H1 (cell line): ENCODE measurements around the gene PREX1. TPM values are rescaled to one million over a fixed set of nuclear protein-coding genes. Genes with fewer than 3 reads are reported as not detected.
A peak's percentile ranks its signal among the peaks of the same experiment; 100 is the strongest.

Experiments
- CTCF ChIA-PET: fragments of 300-600 bp; sonication (Branson Sonifier 250); formaldehyde crosslinking; loops from one replicate; lab custom pipeline; 2021; ENCODE audit not compliant: partially characterized antibody; lab: Charles Lee
- POLR2A ChIA-PET: fragments of 300-600 bp; sonication (Branson Sonifier 250); formaldehyde crosslinking; loops from one replicate; lab custom pipeline; 2021; ENCODE audit warnings: inconsistent platforms; ENCODE audit not compliant: partially characterized antibody; lab: Charles Lee
- DNase-seq, 2 experiments: peaks; one replicate each; pipeline versions ENCODE4 v3.0.0 to v3.0.0-alpha.2; 2010 to 2022; ENCODE audit warnings: low spot score in 2 of 2, low read depth in 1 of 2, mixed read lengths in 1 of 2
- FAIRE-seq: peaks from 2 replicates; lab custom pipeline; 2011; peaks lifted over from hg19 to GRCh38; lab: Jason Lieb, UNC
- H2AFZ ChIP-seq: 2 replicates; pipeline ENCODE4 v1.8.1; 2012; ENCODE audit warnings: low read length, inconsistent platforms
- H2AK5ac ChIP-seq: 2 replicates; pipeline ENCODE4 v1.6.1; 2013; ENCODE audit warnings: low read depth, low read length
- H2BK120ac ChIP-seq: replicated peaks from 2 replicates; pipeline ENCODE3; 2013; ENCODE audit warnings: low read depth, low read length, inconsistent platforms
- H2BK12ac ChIP-seq: 2 replicates; pipeline ENCODE4 v1.6.1; 2013; ENCODE audit warnings: low read depth, low read length
- H2BK15ac ChIP-seq: 2 replicates; pipeline ENCODE4 v1.6.1; 2013; ENCODE audit warnings: low read length
- H2BK20ac ChIP-seq: 2 replicates; pipeline ENCODE4 v1.6.1; 2013; ENCODE audit warnings: low read length
- H2BK5ac ChIP-seq: 2 replicates; pipeline ENCODE4 v1.6.1; 2013; ENCODE audit warnings: low read depth, low read length
- H3K14ac ChIP-seq: 2 replicates; pipeline ENCODE4 v1.6.1; 2013; ENCODE audit warnings: inconsistent platforms; ENCODE audit not compliant: insufficient read length
- H3K18ac ChIP-seq: 2 replicates; pipeline ENCODE4 v1.6.1; 2013; ENCODE audit warnings: low read length; ENCODE audit errors: extremely low read depth
- H3K23ac ChIP-seq: 2 replicates; pipeline ENCODE4 v1.6.1; 2013; ENCODE audit warnings: inconsistent platforms; ENCODE audit not compliant: insufficient read length
- H3K23me2 ChIP-seq: 2 replicates; pipeline ENCODE4 v1.6.1; 2013; ENCODE audit warnings: low read depth, low read length
- H3K27ac ChIP-seq: 2 replicates; pipeline ENCODE4 v1.6.1; 2011; ENCODE audit warnings: low read depth, low read length, inconsistent platforms
- H3K27me3 ChIP-seq, 4 experiments: replicated peaks in 1 of 4; 1 replicate in 1 of 4; 2 replicates in 3 of 4; pipeline versions ENCODE4 v1.6.1 to v1.8.1; 2011 to 2013; ENCODE audit warnings: low read length in 3 of 4, mild to moderate bottlenecking in 3 of 4, inconsistent platforms in 2 of 4, mixed read lengths in 2 of 4, moderate library complexity in 1 of 4; ENCODE audit not compliant: control insufficient read depth in 3 of 4, insufficient read depth in 3 of 4; ENCODE audit errors: extremely low read depth in 1 of 4
- H3K36me3 ChIP-seq, 4 experiments: 2 replicates each; pipeline versions ENCODE4 v1.6.1 to v1.8.1; 2011 to 2013; ENCODE audit warnings: mild to moderate bottlenecking in 4 of 4, low read length in 3 of 4, moderate library complexity in 2 of 4, control low read depth in 1 of 4, inconsistent platforms in 1 of 4; ENCODE audit not compliant: insufficient read depth in 4 of 4, control insufficient read depth in 2 of 4
- H3K4ac ChIP-seq: replicated peaks from 2 replicates; pipeline ENCODE3; 2013; ENCODE audit warnings: low read length, low read depth, mixed read lengths, inconsistent platforms; ENCODE audit not compliant: insufficient read length
- H3K4me1 ChIP-seq, 4 experiments: replicated peaks in 1 of 4; 1 replicate in 1 of 4; 2 replicates in 3 of 4; pipeline versions ENCODE4 v1.6.1 to v1.8.1; 2011 to 2013; ENCODE audit warnings: low read length in 3 of 4, inconsistent platforms in 2 of 4, mixed read lengths in 1 of 4; ENCODE audit not compliant: insufficient read depth in 4 of 4, control insufficient read depth in 3 of 4
- H3K4me2 ChIP-seq, 2 experiments: 2 replicates each; pipeline versions ENCODE4 v1.6.1 to v1.8.1; 2011 to 2013; ENCODE audit warnings: low read depth in 2 of 2, low read length in 2 of 2, control low read depth in 1 of 2, inconsistent platforms in 1 of 2, mild to moderate bottlenecking in 1 of 2; ENCODE audit not compliant: insufficient read depth in 1 of 2
- H3K4me3 ChIP-seq, 4 experiments: fragments of 200-600, 300-600 bp in 1 of 4; sonication (generic), shearing (Covaris generic), sonication (Bioruptor Twin) in 1 of 4; 2 replicates each; pipeline versions ENCODE4 v1.5.1 to v1.8.1; 2011 to 2016; ENCODE audit warnings: low read length in 4 of 4, low read depth in 3 of 4, control low read depth in 2 of 4, inconsistent platforms in 2 of 4, mild to moderate bottlenecking in 2 of 4, mixed read lengths in 1 of 4, moderate library complexity in 1 of 4; ENCODE audit not compliant: insufficient read depth in 2 of 4; ENCODE audit errors: extremely low read depth in 1 of 4
- H3K56ac ChIP-seq: replicated peaks from 2 replicates; pipeline ENCODE3; 2013; ENCODE audit warnings: low read depth, mild to moderate bottlenecking, mixed read lengths, low read length, inconsistent platforms; ENCODE audit not compliant: insufficient read length
- H3K79me1 ChIP-seq: 2 replicates; pipeline ENCODE4 v1.6.1; 2013; ENCODE audit warnings: low read depth, low read length, control low read depth
- H3K79me2 ChIP-seq, 2 experiments: 2 replicates each; pipeline versions ENCODE4 v1.6.1 to v1.8.1; 2012 to 2013; ENCODE audit warnings: low read length in 2 of 2, mild to moderate bottlenecking in 2 of 2, inconsistent platforms in 1 of 2; ENCODE audit not compliant: insufficient read depth in 2 of 2, control insufficient read depth in 1 of 2
- H3K9ac ChIP-seq, 4 experiments: replicated peaks in 1 of 4; 1 replicate in 1 of 4; 2 replicates in 3 of 4; pipeline versions ENCODE4 v1.6.1 to v1.8.1; 2011 to 2013; ENCODE audit warnings: low read depth in 3 of 4, low read length in 3 of 4, control low read depth in 2 of 4, mild to moderate bottlenecking in 2 of 4, moderate library complexity in 2 of 4, inconsistent platforms in 1 of 4; ENCODE audit errors: extremely low read depth in 1 of 4
- H3K9me3 ChIP-seq, 2 experiments: 2 replicates each; pipeline versions ENCODE4 v1.6.1 to v1.8.1; 2012 to 2013; ENCODE audit warnings: mild to moderate bottlenecking in 2 of 2, moderate library complexity in 2 of 2, control low read depth in 1 of 2, inconsistent platforms in 1 of 2, low read depth in 1 of 2, low read length in 1 of 2, mixed read lengths in 1 of 2; ENCODE audit not compliant: insufficient read depth in 2 of 2
- H4K20me1 ChIP-seq, 2 experiments: replicated peaks in 1 of 2; 2 replicates each; pipeline versions ENCODE3 to v1.8.1; 2011 to 2013; ENCODE audit warnings: inconsistent platforms in 2 of 2, low read length in 2 of 2, mild to moderate bottlenecking in 1 of 2; ENCODE audit not compliant: insufficient read depth in 2 of 2, control insufficient read depth in 1 of 2
- H4K5ac ChIP-seq: 2 replicates; pipeline ENCODE4 v1.6.1; 2013; ENCODE audit warnings: low read length, low read depth, mixed read lengths, inconsistent platforms; ENCODE audit not compliant: insufficient read length
- H4K8ac ChIP-seq: 2 replicates; pipeline ENCODE4 v1.8.0; 2013; ENCODE audit warnings: mild to moderate bottlenecking, moderate library complexity, low read length, inconsistent platforms; ENCODE audit not compliant: insufficient read depth; ENCODE audit errors: extremely low read depth
- H4K91ac ChIP-seq: replicated peaks from 2 replicates; pipeline ENCODE3; 2013; ENCODE audit warnings: low read length, mixed read lengths, inconsistent platforms; ENCODE audit not compliant: insufficient read length
- BCL11A ChIP-seq, 2 experiments: IDR thresholded peaks; one replicate each; pipeline ENCODE4 v1.6.1; 2011; ENCODE audit warnings: low read depth in 2 of 2, low read length in 2 of 2, mild to moderate bottlenecking in 2 of 2
- CEBPB ChIP-seq: IDR thresholded peaks from 2 replicates; pipeline ENCODE4 v1.6.1; 2012; ENCODE audit warnings: low read depth, low read length
- EP300 ChIP-seq, 2 experiments: IDR thresholded peaks; 1 replicate in 1 of 2; 2 replicates in 1 of 2; pipeline ENCODE4 v1.6.1; 2011 to 2012; ENCODE audit warnings: low read depth in 2 of 2, low read length in 2 of 2, mild to moderate bottlenecking in 2 of 2, borderline replicate concordance in 1 of 2, inconsistent platforms in 1 of 2, moderate library complexity in 1 of 2
- HDAC2 ChIP-seq, 2 experiments: fragments of 300-600 bp in 1 of 2; sonication (generic) in 1 of 2; IDR thresholded peaks; 2 replicates each; pipeline ENCODE4 v1.6.1; 2011 to 2012; ENCODE audit warnings: low read depth in 2 of 2, low read length in 2 of 2, mild to moderate bottlenecking in 2 of 2, moderate library complexity in 2 of 2, borderline replicate concordance in 1 of 2, inconsistent platforms in 1 of 2
- JUND ChIP-seq: IDR thresholded peaks from 2 replicates; pipeline ENCODE4 v1.6.1; 2011; ENCODE audit warnings: mild to moderate bottlenecking, improper control_type of control experiment, low read length
- KDM1A ChIP-seq: fragments of 200-600, 300-600 bp; sonication (generic); IDR thresholded peaks from 2 replicates; pipeline ENCODE4 v1.7.1; 2016; ENCODE audit warnings: mild to moderate bottlenecking, low read length, borderline replicate concordance
- NANOG ChIP-seq: IDR thresholded peaks from 2 replicates; pipeline ENCODE4 v1.6.1; 2011; ENCODE audit warnings: low read length, low read depth, mild to moderate bottlenecking, inconsistent platforms; ENCODE audit not compliant: insufficient read depth, poor library complexity, severe bottlenecking
- POLR2A ChIP-seq, 2 experiments: IDR thresholded peaks; 1 replicate in 1 of 2; 2 replicates in 1 of 2; pipeline ENCODE4 v1.6.1; 2011; ENCODE audit warnings: low read depth in 2 of 2, low read length in 2 of 2, mild to moderate bottlenecking in 2 of 2; ENCODE audit errors: control extremely low read depth in 1 of 2
- POU5F1 ChIP-seq: IDR thresholded peaks from 2 replicates; pipeline ENCODE4 v1.6.1; 2011; ENCODE audit warnings: low read depth, mild to moderate bottlenecking, low read length, moderate library complexity
- SP2 ChIP-seq: IDR thresholded peaks from 2 replicates; pipeline ENCODE4 v1.6.1; 2012; ENCODE audit warnings: mild to moderate bottlenecking, low read length, inconsistent platforms
- TBP ChIP-seq: IDR thresholded peaks from 2 replicates; pipeline ENCODE4 v1.6.1; 2011; ENCODE audit warnings: low read depth, low read length, improper control_type of control experiment
- WGBS, 2 experiments: shearing (Covaris generic) in 1 of 2; methylation state at CpG; one replicate each; pipeline versions ENCODE4 v1.1.6 to v1.1.7; 2013 to 2015; ENCODE audit warnings: low lambda C conversion rate in 2 of 2, mixed read lengths in 2 of 2, inconsistent platforms in 1 of 2, low coverage in 1 of 2, missing lambda C conversion rate in 1 of 2; ENCODE audit not compliant: insufficient replicate concordance in 2 of 2, insufficient coverage in 1 of 2, insufficient read length in 1 of 2; ENCODE audit errors: extremely low coverage in 1 of 2, missing lambda C conversion rate in 1 of 2; 5-methylcytosine and 5-hydroxymethylcytosine counted together
- polyA plus RNA-seq, 7 experiments: library from polyadenylated mRNA; depleted of rRNA in 3 of 7; stranded (reverse) in 5 of 7; unstranded in 2 of 7; fragments of >200 nt in 5 of 7; fragments of 200-250 nt in 2 of 7; gene quantifications; 1 replicate in 5 of 7; 2 replicates in 1 of 7; 4 replicates in 1 of 7; pipeline versions ENCODE4 v1.2.1 to v1.2.3, GENCODE V29; 2011 to 2013; ENCODE audit warnings: missing spikeins in 2 of 7, mixed read lengths in 2 of 7
- total RNA-seq: library from RNA; stranded (reverse); fragmentation: NEBNext Ultra II Directional; extraction: Animal tissue kit (Norgen Biotek cat#: 25700); gene quantifications from 2 replicates; pipeline ENCODE4 v1.2.1, GENCODE V29; 2021
- TF ChIP-seq, protein P1 (sequence below): IDR thresholded peaks from 2 replicates; pipeline ENCODE4 v1.6.1; 2012; ENCODE audit warnings: inconsistent platforms
- TF ChIP-seq, protein P2 (sequence below): IDR thresholded peaks from 2 replicates; pipeline ENCODE4 v1.6.1; 2011; ENCODE audit warnings: low read depth, mild to moderate bottlenecking, low read length; ENCODE audit not compliant: insufficient read depth

PREX1 gene
- total and polyA plus RNA-seq, 2 of the 8 experiments (the other 6 are each of a cell fraction or from before 2014, with no cell fraction given): 10.7 to 12.8 TPM

DNA sequence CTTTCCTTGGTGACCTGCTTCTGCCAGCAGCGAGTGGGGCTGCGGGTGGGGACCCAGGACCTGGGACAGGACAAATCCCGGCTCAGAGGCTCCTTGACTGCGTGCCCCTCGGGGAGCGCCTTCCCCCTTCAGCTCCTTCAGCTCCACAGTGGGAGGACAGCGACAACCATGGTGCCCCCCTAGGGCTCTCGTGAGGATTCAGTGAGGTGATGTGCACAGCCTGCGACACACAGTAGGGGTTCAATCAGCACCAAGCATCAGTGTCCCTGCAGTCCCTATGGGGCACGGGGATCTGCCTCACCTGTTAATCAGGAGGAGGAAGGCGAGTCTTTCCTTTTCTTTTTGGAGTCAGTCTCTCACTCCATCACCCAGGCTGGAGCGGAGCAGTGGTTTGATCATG lies 209.2 kb downstream of the PREX1 start:
- ChIA-PET POLR2A (no interaction called here), CTCF (interaction anchor here (1.5 to 1.7 kb wide), 2 partner anchors 24 to 832 kb away, joined by 3 to 5 read pairs; no protein-coding TSS in a partner anchor)
- H2BK120ac ChIP-seq: no peak overlapping the region
- H3K36me3 ChIP-seq: no peaks in the 10 kb centered on the region
- no peak overlapping the region for H3K18ac ChIP-seq
- peak overlapping the region; percentile 5 for H4K91ac ChIP-seq
- H3K9me3 ChIP-seq: no peaks in the 10 kb centered on the region
- no peaks in the 10 kb centered on the region for H4K20me1 ChIP-seq
- H2AK5ac ChIP-seq: no peak overlapping the region
- H3K27ac ChIP-seq: no peak overlapping the region
- no peaks in the 10 kb centered on the region for H3K23me2 ChIP-seq
- no peak overlapping the region for H3K4ac ChIP-seq
- no peaks in the 10 kb centered on the region for H3K79me1 ChIP-seq
- H2BK5ac ChIP-seq: no peak overlapping the region
- H3K4me3 ChIP-seq: no peak overlapping the region
- H2BK12ac ChIP-seq: no peak overlapping the region
- H2BK15ac ChIP-seq: no peak overlapping the region
- H3K27me3 ChIP-seq: no peaks in the 10 kb centered on the region
- FAIRE-seq: no peak
- H3K79me2 ChIP-seq: no peaks in the 10 kb centered on the region
- no peak overlapping the region for H3K4me2 ChIP-seq
- no peak overlapping the region for H4K8ac ChIP-seq
- WGBS, 2 experiments: 83% methylated on average over 11 of the region's 12 CpGs; no CpG with 5 or more reads in 1 of the 2 experiments
- H3K4me1 ChIP-seq: peaks cover 0 to 2% (median 1%) of the 10 kb centered on the region in 4 experiments; a peak in 3 of 7 replicates
- no peak overlapping the region for H3K9ac ChIP-seq
- H3K56ac ChIP-seq: no peak overlapping the region
- H3K14ac ChIP-seq: no peak overlapping the region
- DNase-seq: no peak
- H2BK20ac ChIP-seq: no peak overlapping the region
- no peak overlapping the region for H4K5ac ChIP-seq
- H3K23ac ChIP-seq: no peak overlapping the region
- H2AFZ ChIP-seq: no peak overlapping the region
- TF ChIP-seq, protein P1, sequence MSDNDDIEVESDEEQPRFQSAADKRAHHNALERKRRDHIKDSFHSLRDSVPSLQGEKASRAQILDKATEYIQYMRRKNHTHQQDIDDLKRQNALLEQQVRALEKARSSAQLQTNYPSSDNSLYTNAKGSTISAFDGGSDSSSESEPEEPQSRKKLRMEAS: no peak
- TF ChIP-seq CEBPB: no peak
- TF ChIP-seq, protein P2, sequence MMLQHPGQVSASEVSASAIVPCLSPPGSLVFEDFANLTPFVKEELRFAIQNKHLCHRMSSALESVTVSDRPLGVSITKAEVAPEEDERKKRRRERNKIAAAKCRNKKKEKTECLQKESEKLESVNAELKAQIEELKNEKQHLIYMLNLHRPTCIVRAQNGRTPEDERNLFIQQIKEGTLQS: no peak
- no peak for TF ChIP-seq POLR2A (IDR thresholded peaks at IDR 0.05; ENCODE audit: control extremely low read depth in 1 of 2, low read depth in 2 of 2, low read length in 2 of 2)
- no peak for TF ChIP-seq SP2
- no peak for TF ChIP-seq BCL11A (IDR thresholded peaks at IDR 0.05; ENCODE audit: low read depth in 2 of 2, low read length in 2 of 2)
- TF ChIP-seq KDM1A: no peak
- no peak for TF ChIP-seq POU5F1
- no peak for TF ChIP-seq HDAC2 (IDR thresholded peaks at IDR 0.05; ENCODE audit: borderline replicate concordance in 1 of 2, low read depth in 2 of 2, low read length in 2 of 2)
- TF ChIP-seq EP300 (IDR thresholded peaks at IDR 0.05; ENCODE audit: borderline replicate concordance in 1 of 2, low read depth in 2 of 2, low read length in 2 of 2): no peak
- no peak for TF ChIP-seq TBP
- no peak for TF ChIP-seq NANOG
- no peak for TF ChIP-seq JUND
